Calu3 (cell line): Measurements from ENCODE around the gene ECD. TPM values are rescaled to one million over a fixed set of nuclear protein-coding genes. Genes with fewer than 3 reads are reported as not detected.

Experiments
- BruUV-seq: library from RNA; stranded (reverse); fragments of 400-500 nt; replicated peaks from 2 replicates; lab custom pipeline; 2021; lab: Mats Ljungman, UMichigan
- CTCF ChIA-PET: fragments of 300-600 bp; sonication (Branson Sonifier 250); formaldehyde crosslinking; loops from one replicate; lab custom pipeline; 2022; ENCODE audit warnings: antibody characterized with exemption; lab: Charles Lee
- DNase-seq: peaks from one replicate; pipeline ENCODE4 v3.0.0; 2022
- H3K27ac Mint-ChIP-seq: one replicate; pipeline ENCODE4 v1.8.0; 2022; ENCODE audit warnings: mixed read lengths; ENCODE audit not compliant: unreplicated experiment
- H3K27me3 Mint-ChIP-seq: one replicate; pipeline ENCODE4 v1.8.0; 2022; ENCODE audit warnings: mixed read lengths; ENCODE audit not compliant: unreplicated experiment
- H3K36me3 Mint-ChIP-seq: one replicate; pipeline ENCODE4 v1.8.0; 2022; ENCODE audit warnings: mild to moderate bottlenecking, moderate library complexity, mixed read lengths; ENCODE audit not compliant: insufficient read depth, unreplicated experiment
- H3K4me1 Mint-ChIP-seq: one replicate; pipeline ENCODE4 v1.8.0; 2022; ENCODE audit warnings: mild to moderate bottlenecking, low read depth, mixed read lengths; ENCODE audit not compliant: unreplicated experiment
- H3K4me3 Mint-ChIP-seq: one replicate; pipeline ENCODE4 v1.8.0; 2022; ENCODE audit warnings: mild to moderate bottlenecking, low read depth, moderate library complexity, mixed read lengths; ENCODE audit not compliant: unreplicated experiment
- H3K9me3 Mint-ChIP-seq: one replicate; pipeline ENCODE4 v1.8.0; 2022; ENCODE audit warnings: low read depth, mixed read lengths; ENCODE audit not compliant: unreplicated experiment
- intact Hi-C: fragments of 100-400 bp; cut with micrococcal nuclease; formaldehyde crosslinking; loops from one replicate; pipeline ENCODE4 v1.10.0; 2022; ENCODE audit not compliant: unreplicated experiment
- total RNA-seq: library from RNA; stranded (reverse); gene quantifications from 2 replicates; pipeline ENCODE4 v1.2.3, GENCODE V29; 2022
- TF ChIP-seq, protein P1 (sequence below): fragments of 200-600 bp; IDR thresholded peaks from one replicate; pipeline ENCODE4 v1.8.0; 2022; ENCODE audit warnings: antibody characterized with exemption; ENCODE audit not compliant: unreplicated experiment

ECD gene
- total RNA-seq, 1 experiment from 2014 or later = 28.1 TPM

DNA sequence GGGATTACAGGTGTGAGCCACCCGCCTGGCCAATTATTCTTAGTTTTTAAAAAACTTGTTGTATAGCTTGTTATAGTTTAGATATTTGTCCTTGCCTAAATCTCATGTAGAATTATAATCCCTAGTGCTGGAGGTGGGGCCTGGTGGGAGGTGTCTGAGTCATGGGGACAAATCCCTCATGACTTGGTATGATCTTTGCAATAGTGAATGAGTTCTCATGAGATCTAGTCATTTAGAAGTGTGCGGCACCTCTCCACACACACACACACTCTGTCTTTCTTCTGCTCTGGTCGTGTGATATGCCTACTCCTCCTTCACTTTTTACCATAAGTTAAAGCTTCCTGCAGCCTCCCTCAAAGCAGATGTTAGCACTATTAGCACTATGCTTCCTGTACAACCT is 37.3 kb upstream of the ECD start:
- H3K4me3 Mint-ChIP-seq = no peak overlapping the region
- no TSS peak for BruUV-seq
- H3K36me3 Mint-ChIP-seq = no peaks in the 10 kb centered on the region
- no peaks in the 10 kb centered on the region for H3K27me3 Mint-ChIP-seq
- no peak overlapping the region for H3K27ac Mint-ChIP-seq
- no peaks in the 10 kb centered on the region for H3K4me1 Mint-ChIP-seq
- TF ChIP-seq, protein P1, sequence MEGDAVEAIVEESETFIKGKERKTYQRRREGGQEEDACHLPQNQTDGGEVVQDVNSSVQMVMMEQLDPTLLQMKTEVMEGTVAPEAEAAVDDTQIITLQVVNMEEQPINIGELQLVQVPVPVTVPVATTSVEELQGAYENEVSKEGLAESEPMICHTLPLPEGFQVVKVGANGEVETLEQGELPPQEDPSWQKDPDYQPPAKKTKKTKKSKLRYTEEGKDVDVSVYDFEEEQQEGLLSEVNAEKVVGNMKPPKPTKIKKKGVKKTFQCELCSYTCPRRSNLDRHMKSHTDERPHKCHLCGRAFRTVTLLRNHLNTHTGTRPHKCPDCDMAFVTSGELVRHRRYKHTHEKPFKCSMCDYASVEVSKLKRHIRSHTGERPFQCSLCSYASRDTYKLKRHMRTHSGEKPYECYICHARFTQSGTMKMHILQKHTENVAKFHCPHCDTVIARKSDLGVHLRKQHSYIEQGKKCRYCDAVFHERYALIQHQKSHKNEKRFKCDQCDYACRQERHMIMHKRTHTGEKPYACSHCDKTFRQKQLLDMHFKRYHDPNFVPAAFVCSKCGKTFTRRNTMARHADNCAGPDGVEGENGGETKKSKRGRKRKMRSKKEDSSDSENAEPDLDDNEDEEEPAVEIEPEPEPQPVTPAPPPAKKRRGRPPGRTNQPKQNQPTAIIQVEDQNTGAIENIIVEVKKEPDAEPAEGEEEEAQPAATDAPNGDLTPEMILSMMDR = no peak
- H3K9me3 Mint-ChIP-seq = peaks cover 6% of the 10 kb centered on the region
- DNase-seq = no peak
- intact Hi-C loops = no loop called here
- CTCF ChIA-PET = interaction anchor here (0.7 kb wide), 1 partner anchor 1387 kb away, joined by 4 read pairs; no protein-coding TSS in a partner anchor

GRCh38 chr10:73190188-73190587 is 22.4 kb upstream of the ECD start:
- no peak for DNase-seq
- BruUV-seq = no TSS peak

DNA sequence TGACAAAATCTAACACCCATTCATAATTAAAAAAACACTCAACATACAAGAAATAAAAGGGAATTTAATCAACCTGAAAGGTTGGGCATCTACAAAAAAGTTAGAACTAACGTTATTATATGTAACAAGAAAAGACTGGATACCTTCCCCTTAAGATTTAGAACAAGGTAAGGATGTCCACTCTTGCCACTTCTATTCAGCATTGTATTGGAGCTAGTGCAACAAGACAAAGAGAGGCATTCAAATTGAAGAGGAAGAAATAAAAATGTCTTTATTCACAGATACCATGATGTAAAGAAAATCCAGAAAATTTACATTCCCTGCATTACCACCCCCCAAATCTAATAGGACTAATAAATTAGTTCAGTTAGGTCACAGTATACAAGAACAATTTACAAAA is 18.5 kb upstream of the ECD start:
- no peaks in the 10 kb centered on the region for H3K27me3 Mint-ChIP-seq
- DNase-seq = no peak
- intact Hi-C loops = no loop called here
- TF ChIP-seq, protein P1 = no peak
- H3K36me3 Mint-ChIP-seq = peaks cover under 1% of the 10 kb centered on the region
- CTCF ChIA-PET = no interaction called here
- H3K27ac Mint-ChIP-seq = no peak overlapping the region
- H3K9me3 Mint-ChIP-seq = no peaks in the 10 kb centered on the region
- no TSS peak for BruUV-seq
- H3K4me1 Mint-ChIP-seq = no peaks in the 10 kb centered on the region
- no peak overlapping the region for H3K4me3 Mint-ChIP-seq

More at GRCh38 chr10:73190188-73190587, 22.4 kb upstream of the ECD start:
- H3K36me3 Mint-ChIP-seq = no peaks in the 10 kb centered on the region
- H3K4me3 Mint-ChIP-seq = no peak overlapping the region
- TF ChIP-seq, protein P1 = no peak
- intact Hi-C loops = no loop called here
- no peaks in the 10 kb centered on the region for H3K27me3 Mint-ChIP-seq
- H3K27ac Mint-ChIP-seq = no peak overlapping the region
- H3K9me3 Mint-ChIP-seq = no peaks in the 10 kb centered on the region
- no peaks in the 10 kb centered on the region for H3K4me1 Mint-ChIP-seq
- CTCF ChIA-PET = interaction anchor here (0.7 kb wide), 1 partner anchor 279 kb away, joined by 3 read pairs; no protein-coding TSS in a partner anchor

GRCh38 chr10:73183667-73184281 is 16.0 kb upstream of the ECD start:
- H3K9me3 Mint-ChIP-seq = no peaks in the 10 kb centered on the region
- no peaks in the 10 kb centered on the region for H3K27me3 Mint-ChIP-seq
- no TSS peak for BruUV-seq
- no peak overlapping the region for H3K27ac Mint-ChIP-seq
- intact Hi-C loops = no loop called here
- CTCF ChIA-PET = no interaction called here
- H3K4me1 Mint-ChIP-seq = no peaks in the 10 kb centered on the region
- TF ChIP-seq, protein P1 = no peak
- H3K4me3 Mint-ChIP-seq = no peak overlapping the region
- no peak for DNase-seq
- peaks cover 5% of the 10 kb centered on the region for H3K36me3 Mint-ChIP-seq
